Fibroblast of villous mesenchyme (primary cell): ENCODE measurements around the gene RANBP6. TPM values are rescaled to one million over a fixed set of nuclear protein-coding genes. Genes with fewer than 3 reads are reported as not detected.

ENCODE experiments used
- DNase-seq: peaks from one replicate; pipeline ENCODE4 v3.0.0-alpha.2; 2010; ENCODE audit warnings: low read depth
- H3K4me3 ChIP-seq: 2 replicates; pipeline ENCODE4 v1.5.1; 2011; ENCODE audit warnings: low read depth, mild to moderate bottlenecking, low read length
- small RNA-seq: library from RNA; depleted of rRNA; stranded (forward); fragments of <200 nt; gene quantifications from one replicate; pipeline ENCODE3, GENCODE V24; 2012
- total RNA-seq: library from RNA; depleted of rRNA; stranded (reverse); fragments of >200 nt; gene quantifications from 2 replicates; pipeline ENCODE4 v1.2.3, GENCODE V29; 2012
- TF ChIP-seq, protein P1 (sequence below): IDR thresholded peaks from 2 replicates; pipeline ENCODE4 v1.5.1; 2012; ENCODE audit warnings: low read depth, mild to moderate bottlenecking, low read length; ENCODE audit not compliant: insufficient read depth

RANBP6 gene
- total RNA-seq, 1 donor = 45.3 TPM

DNA sequence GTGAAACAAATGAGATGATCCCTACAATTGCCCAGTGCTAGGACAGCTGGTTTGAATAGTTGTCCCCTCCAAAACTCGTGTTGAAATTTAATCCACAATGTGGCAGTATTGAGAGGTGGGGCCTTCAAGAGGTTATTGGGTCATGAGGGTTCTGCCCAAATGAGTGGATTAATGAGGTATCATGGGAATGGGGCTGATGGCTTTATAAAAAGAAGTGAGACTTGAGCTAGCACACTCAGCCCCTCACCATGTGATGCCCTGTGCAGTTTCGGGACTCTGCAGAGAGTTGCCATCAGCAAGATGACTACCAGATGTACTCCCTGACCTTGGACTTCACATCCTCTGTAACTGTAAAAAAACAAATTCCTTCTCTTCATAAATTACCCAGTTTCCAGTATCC, 33.1 kb downstream of the RANBP6 start:
- peak; percentile 16 for DNase-seq
- H3K4me3 ChIP-seq = no peak overlapping the region
- TF ChIP-seq, protein P1, sequence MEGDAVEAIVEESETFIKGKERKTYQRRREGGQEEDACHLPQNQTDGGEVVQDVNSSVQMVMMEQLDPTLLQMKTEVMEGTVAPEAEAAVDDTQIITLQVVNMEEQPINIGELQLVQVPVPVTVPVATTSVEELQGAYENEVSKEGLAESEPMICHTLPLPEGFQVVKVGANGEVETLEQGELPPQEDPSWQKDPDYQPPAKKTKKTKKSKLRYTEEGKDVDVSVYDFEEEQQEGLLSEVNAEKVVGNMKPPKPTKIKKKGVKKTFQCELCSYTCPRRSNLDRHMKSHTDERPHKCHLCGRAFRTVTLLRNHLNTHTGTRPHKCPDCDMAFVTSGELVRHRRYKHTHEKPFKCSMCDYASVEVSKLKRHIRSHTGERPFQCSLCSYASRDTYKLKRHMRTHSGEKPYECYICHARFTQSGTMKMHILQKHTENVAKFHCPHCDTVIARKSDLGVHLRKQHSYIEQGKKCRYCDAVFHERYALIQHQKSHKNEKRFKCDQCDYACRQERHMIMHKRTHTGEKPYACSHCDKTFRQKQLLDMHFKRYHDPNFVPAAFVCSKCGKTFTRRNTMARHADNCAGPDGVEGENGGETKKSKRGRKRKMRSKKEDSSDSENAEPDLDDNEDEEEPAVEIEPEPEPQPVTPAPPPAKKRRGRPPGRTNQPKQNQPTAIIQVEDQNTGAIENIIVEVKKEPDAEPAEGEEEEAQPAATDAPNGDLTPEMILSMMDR = no peak

GRCh38 chr9:5978523-5978922, 36.9 kb downstream of the RANBP6 start:
- no peak overlapping the region for H3K4me3 ChIP-seq
- TF ChIP-seq, protein P1 = no peak
- no peak for DNase-seq

DNA sequence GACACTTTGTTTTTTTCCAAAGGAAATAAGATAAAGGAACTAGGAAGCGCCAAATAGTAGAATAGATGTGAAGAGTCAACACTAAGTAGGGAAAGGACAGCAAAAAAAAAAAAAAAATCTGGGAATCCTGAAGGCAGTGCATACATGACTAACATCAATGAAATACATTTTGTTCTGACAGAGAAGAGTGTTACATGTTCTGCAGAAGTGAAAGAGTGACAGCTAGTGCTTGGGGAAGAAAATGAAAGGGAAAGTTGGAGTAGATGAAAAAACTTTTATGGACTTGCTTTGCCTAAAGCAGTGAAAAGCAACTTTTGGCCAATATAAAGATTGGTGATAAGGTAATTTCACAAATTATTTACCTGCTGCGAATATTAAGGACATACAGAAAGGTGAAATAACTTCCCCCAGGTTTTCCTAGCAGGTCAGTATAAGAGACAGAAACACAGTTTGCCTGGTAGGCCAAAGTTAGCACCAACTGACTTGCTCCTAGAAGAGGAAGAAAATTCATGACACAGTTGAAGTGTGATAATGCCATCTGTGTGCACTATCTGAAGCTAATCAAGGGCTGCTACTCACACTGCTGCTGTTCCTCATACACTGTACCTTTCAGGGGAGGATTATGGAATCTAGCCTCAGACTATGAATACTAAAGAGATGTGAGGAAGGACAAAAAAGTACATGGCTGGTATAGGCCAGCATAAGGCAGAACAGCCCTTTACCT, 38.6 kb downstream of the RANBP6 start:
- peak; percentile 25 for DNase-seq
- TF ChIP-seq, protein P1 = no peak
- no peak overlapping the region for H3K4me3 ChIP-seq

GRCh38 chr9:5971740-5972139, 43.7 kb downstream of the RANBP6 start:
- DNase-seq = no peak
- H3K4me3 ChIP-seq = no peak overlapping the region
- TF ChIP-seq, protein P1 = no peak

Small RNAs within 50 kb of the gene (small RNA-seq; reads per million reads assigned to genes)
- gene MIR4665 = not detected

Other genes starting within 250 kb of the RANBP6 start
- 38.3 and 58.3 TPM in 2 replicates for gene ERMP1, start 182.5 kb downstream of the RANBP6 start, total RNA-seq
- gene MLANA, start 124.7 kb downstream of the RANBP6 start, total RNA-seq = not detected in 2 replicates
- 1.3 and 7.3 TPM in 2 replicates for gene IL33, start 200.2 kb upstream of the RANBP6 start, total RNA-seq